Stimulated activated naive CD8-positive, alpha-beta T cell treated with anti-CD3 and anti-CD28 coated beads, Interleukin-15, amount 100 ng/mL, for 72 hours (primary cell): Measurements from ENCODE around the gene NPR3.

Experiments used
- ATAC-seq: fragments of 150-1000 bp; cut with Tn5 transposase; 2 replicates; pipeline ENCODE4 v1.10.0; 2021; ENCODE audit warnings: mild to moderate bottlenecking, moderate library complexity
- DNase-seq, 2 donors: peaks; one replicate each; pipeline ENCODE4 v3.0.0; 2021 to 2022
- H3K27ac Mint-ChIP-seq, 2 donors: one replicate each; pipeline ENCODE4 v1.8.0; 2022; ENCODE audit warnings: mild to moderate bottlenecking in 2 of 2, mixed read lengths in 2 of 2, moderate library complexity in 2 of 2
- H3K27me3 Mint-ChIP-seq: one replicate; pipeline ENCODE4 v1.8.0; 2022; ENCODE audit warnings: mixed read lengths
- H3K4me1 Mint-ChIP-seq: one replicate; pipeline ENCODE4 v1.8.0; 2022; ENCODE audit warnings: mild to moderate bottlenecking, mixed read lengths
- H3K4me3 Mint-ChIP-seq, 2 donors: one replicate each; pipeline ENCODE4 v1.8.0; 2022; ENCODE audit warnings: mild to moderate bottlenecking in 2 of 2, mixed read lengths in 2 of 2, moderate library complexity in 1 of 2
- H3K9me3 Mint-ChIP-seq, 2 donors: one replicate each; pipeline ENCODE4 v1.8.0; 2022; ENCODE audit warnings: mixed read lengths in 2 of 2

Gene NPR3

DNA sequence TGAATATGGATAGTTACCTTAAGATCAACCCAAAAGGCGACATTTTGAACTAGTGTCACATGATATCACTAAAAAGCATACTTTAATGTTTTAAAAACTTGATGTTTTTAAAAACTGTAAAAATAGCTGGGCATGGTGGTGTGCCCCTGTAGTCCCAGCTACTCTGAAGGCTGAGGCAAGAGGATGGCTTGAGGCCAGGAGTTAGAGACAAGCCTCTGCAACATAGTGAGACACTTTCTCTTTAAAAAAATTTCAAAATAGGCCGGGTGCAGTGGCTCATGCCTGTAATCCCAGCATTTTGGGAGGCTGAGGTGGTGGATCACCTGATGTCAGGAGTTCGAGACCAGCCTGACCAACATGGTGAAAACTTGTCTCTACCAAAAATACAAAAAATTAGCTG lies 129.5 kb downstream of the NPR3 start:
- H3K4me1 Mint-ChIP-seq: peaks cover 6% of the 10 kb centered on the region
- ATAC-seq (no peak), DNase-seq (no peak)
- no peaks in the 10 kb centered on the region for H3K9me3 Mint-ChIP-seq
- no peaks in the 10 kb centered on the region for H3K27me3 Mint-ChIP-seq
- no peak overlapping the region for H3K4me3 Mint-ChIP-seq
- H3K27ac Mint-ChIP-seq: no peak overlapping the region
